HEK293 (cell line): ENCODE measurements around the gene EVL.

ENCODE experiments used
- CTCF ChIA-PET: fragments of 350-600 bp; formaldehyde crosslinking; extraction: SDS; loops from one replicate; lab custom pipeline; 2021; ENCODE audit warnings: antibody characterized with exemption; lab: Yijun Ruan, JAX
- POLR2A ChIA-PET: fragments of 300-600 bp; formaldehyde crosslinking; extraction: SDS; loops from one replicate; lab custom pipeline; 2020; ENCODE audit warnings: antibody characterized with exemption, inconsistent platforms; lab: Yijun Ruan, JAX
- H3K27ac ChIP-seq: fragments of 200-500 bp; sonication (Bioruptor generic); 2 replicates; pipeline ENCODE4 v1.5.1; 2014; ENCODE audit warnings: low read depth, low read length, control low read depth, inconsistent platforms; ENCODE audit errors: extremely low read depth
- H3K36me3 ChIP-seq, 2 experiments: fragments of 200-500 bp in 1 of 2; sonication (Bioruptor generic) in 1 of 2; 1 replicate in 1 of 2; 2 replicates in 1 of 2; pipeline ENCODE4 v1.5.1; 2014 to 2017; ENCODE audit warnings: inconsistent platforms in 2 of 2, low read length in 2 of 2; ENCODE audit not compliant: control insufficient read depth in 2 of 2, insufficient read depth in 1 of 2
- H3K4me1 ChIP-seq: fragments of 200-500 bp; sonication (Bioruptor generic); 2 replicates; pipeline ENCODE4 v1.5.1; 2014; ENCODE audit warnings: mild to moderate bottlenecking, low read length, inconsistent platforms; ENCODE audit not compliant: control insufficient read depth, insufficient read depth
- H3K4me3 ChIP-seq: 2 replicates; pipeline ENCODE4 v1.5.1; 2011; ENCODE audit warnings: low read depth, mild to moderate bottlenecking, control low read depth, low read length, moderate library complexity
- H3K9me3 ChIP-seq: fragments of 200-500 bp; sonication (Bioruptor generic); 2 replicates; pipeline ENCODE4 v1.5.1; 2014; ENCODE audit warnings: low read depth, low read length, inconsistent platforms; ENCODE audit not compliant: control insufficient read depth, insufficient read depth
- AEBP2 ChIP-seq: fragments of 450-650 bp; formaldehyde crosslinking; IDR thresholded peaks from 2 replicates; pipeline ENCODE4 v1.5.1; 2016; ENCODE audit warnings: missing biosample characterization, missing genetic modification characterization, borderline replicate concordance
- BCL11B ChIP-seq: fragments of 450-650 bp; formaldehyde crosslinking; IDR thresholded peaks from 2 replicates; pipeline ENCODE4 v1.5.1; 2016; ENCODE audit warnings: low read depth, missing biosample characterization, missing genetic modification characterization
- BCL6B ChIP-seq: fragments of 450-650 bp; formaldehyde crosslinking; IDR thresholded peaks from 2 replicates; pipeline ENCODE4 v1.5.1; 2017; ENCODE audit warnings: missing biosample characterization, missing genetic modification characterization
- KLF1 ChIP-seq: fragments of 450-650 bp; formaldehyde crosslinking; IDR thresholded peaks from 2 replicates; pipeline ENCODE4 v1.5.1; 2016; ENCODE audit warnings: missing biosample characterization, missing genetic modification characterization
- KLF16 ChIP-seq: fragments of 450-650 bp; formaldehyde crosslinking; IDR thresholded peaks from 2 replicates; pipeline ENCODE4 v1.5.1; 2017; ENCODE audit warnings: missing biosample characterization, missing genetic modification characterization
- OVOL3 ChIP-seq: fragments of 450-650 bp; formaldehyde crosslinking; IDR thresholded peaks from 2 replicates; pipeline ENCODE4 v1.5.1; 2016; ENCODE audit warnings: missing biosample characterization, missing genetic modification characterization
- PRDM1 ChIP-seq: fragments of 450-650 bp; formaldehyde crosslinking; IDR thresholded peaks from 2 replicates; pipeline ENCODE4; 2016; ENCODE audit warnings: missing biosample characterization, missing genetic modification characterization
- REPIN1 ChIP-seq: fragments of 450-650 bp; formaldehyde crosslinking; IDR thresholded peaks from 2 replicates; pipeline ENCODE4 v1.5.1; 2017; ENCODE audit warnings: missing biosample characterization, missing genetic modification characterization, low read depth
- SETDB1 ChIP-seq: IDR thresholded peaks from one replicate; pipeline ENCODE4 v1.6.1; 2017; ENCODE audit warnings: mild to moderate bottlenecking, low read length, moderate library complexity, mixed read lengths; ENCODE audit not compliant: insufficient read length
- YY1 ChIP-seq: fragments of 450-650 bp; formaldehyde crosslinking; IDR thresholded peaks from 2 replicates; pipeline ENCODE4 v1.5.1; 2018; ENCODE audit warnings: missing biosample characterization, missing genetic modification characterization
- ZIC2 ChIP-seq: fragments of 450-650 bp; formaldehyde crosslinking; IDR thresholded peaks from 2 replicates; pipeline ENCODE4 v1.5.1; 2016; ENCODE audit warnings: missing biosample characterization, missing genetic modification characterization
- ZNF174 ChIP-seq: fragments of 450-650 bp; formaldehyde crosslinking; IDR thresholded peaks from 2 replicates; pipeline ENCODE4 v1.5.0; 2017; ENCODE audit warnings: missing biosample characterization, mild to moderate bottlenecking, missing genetic modification characterization
- ZNF202 ChIP-seq: fragments of 450-650 bp; formaldehyde crosslinking; IDR thresholded peaks from 2 replicates; pipeline ENCODE4 v1.5.1; 2016; ENCODE audit warnings: missing biosample characterization, missing genetic modification characterization, borderline replicate concordance
- ZNF24 ChIP-seq: fragments of 450-650 bp; formaldehyde crosslinking; IDR thresholded peaks from 2 replicates; pipeline ENCODE4 v1.5.1; 2016; ENCODE audit warnings: missing biosample characterization, missing genetic modification characterization
- ZNF324 ChIP-seq: fragments of 450-650 bp; formaldehyde crosslinking; IDR thresholded peaks from 2 replicates; pipeline ENCODE4 v1.5.1; 2016; ENCODE audit warnings: missing biosample characterization, missing genetic modification characterization
- ZNF335 ChIP-seq: fragments of 450-650 bp; formaldehyde crosslinking; conservative IDR thresholded peaks from 2 replicates; pipeline ENCODE4 v1.5.1; 2016; ENCODE audit warnings: missing biosample characterization, missing genetic modification characterization
- ZNF48 ChIP-seq: fragments of 450-650 bp; formaldehyde crosslinking; IDR thresholded peaks from 2 replicates; pipeline ENCODE4 v1.5.1; 2016; ENCODE audit warnings: missing biosample characterization, missing genetic modification characterization
- ZNF610 ChIP-seq: fragments of 450-650 bp; formaldehyde crosslinking; IDR thresholded peaks from 2 replicates; pipeline ENCODE4 v1.5.1; 2016; ENCODE audit warnings: missing biosample characterization, missing genetic modification characterization, borderline replicate concordance
- ZNF626 ChIP-seq: fragments of 450-650 bp; sonication (Bioruptor Pico); formaldehyde crosslinking; IDR thresholded peaks from 2 replicates; pipeline ENCODE4 v1.5.1; 2018; ENCODE audit warnings: missing biosample characterization, missing genetic modification characterization, inconsistent platforms
- ZNF645 ChIP-seq: fragments of 450-650 bp; formaldehyde crosslinking; IDR thresholded peaks from 2 replicates; pipeline ENCODE4; 2016; ENCODE audit warnings: missing biosample characterization, missing genetic modification characterization
- ZNF658 ChIP-seq: fragments of 450-650 bp; formaldehyde crosslinking; IDR thresholded peaks from 2 replicates; pipeline ENCODE4; 2016; ENCODE audit warnings: missing biosample characterization, missing genetic modification characterization
- ZNF776 ChIP-seq: fragments of 450-650 bp; formaldehyde crosslinking; IDR thresholded peaks from 2 replicates; pipeline ENCODE4 v1.5.0; 2017; ENCODE audit warnings: missing biosample characterization, missing genetic modification characterization, borderline replicate concordance

EVL gene

GRCh38 chr14:100078997-100079725 is 13.9 kb downstream of the EVL start (continued):
- TF ChIP-seq ZNF645 (tag by site-specific recombination), result no peak

- no peak for TF ChIP-seq OVOL3 (tag by site-specific recombination)
- TF ChIP-seq ZNF24, result no peak
- TF ChIP-seq AEBP2 (tag by site-specific recombination), result no peak
- TF ChIP-seq PRDM1 (tag by site-specific recombination), result no peak
- no peak for TF ChIP-seq ZNF626
- no peak for TF ChIP-seq ZNF202
- TF ChIP-seq SETDB1, result no peak
- TF ChIP-seq ZNF48 (tag by site-specific recombination), result no peak
- no peak for TF ChIP-seq REPIN1 (tag by site-specific recombination)
- TF ChIP-seq ZNF658 (tag by site-specific recombination), result no peak
- no peak for TF ChIP-seq ZNF335
- TF ChIP-seq KLF16 (tag by site-specific recombination), result no peak
- no peak for TF ChIP-seq ZNF776 (tag by site-specific recombination)
- TF ChIP-seq YY1 (tag by site-specific recombination), result no peak
- TF ChIP-seq KLF1 (tag by site-specific recombination), result no peak
- TF ChIP-seq, all 188 proteins: peak for 0
- Histone ChIP-seq H3K4me1 (peaks cover 15% of the 10 kb centered on the region), H3K27ac (no peak overlapping the region), H3K36me3 (peaks cover 0 to 3% of the 10 kb centered on the region in 2 experiments; a peak in 1 of 3 replicates), H3K4me3 (no peak overlapping the region), H3K9me3 (no peaks in the 10 kb centered on the region)
- CTCF ChIA-PET, result interaction anchor here (0.6 to 3.0 kb wide), 5 partner anchors 19 to 96 kb away, joined by 3 to 20 read pairs (median 4); no protein-coding TSS in a partner anchor
- POLR2A ChIA-PET, result no interaction called here
These were observed 14.4 kb downstream of the EVL start for GRCh38 chr14:100079726-100080005.

GRCh38 chr14:100080206-100080605 is 15.0 kb downstream of the EVL start:
- Histone ChIP-seq H3K27ac (no peak overlapping the region), H3K4me1 (peaks cover 15% of the 10 kb centered on the region), H3K36me3 (peaks cover 0 to 5% of the 10 kb centered on the region in 2 experiments; a peak in 1 of 3 replicates), H3K9me3 (no peaks in the 10 kb centered on the region), H3K4me3 (no peak overlapping the region)
- ChIA-PET POLR2A (no interaction called here), CTCF (interaction anchor here (1.2 to 3.0 kb wide), 3 partner anchors 28 to 98 kb away, joined by 4 to 20 read pairs (median 5); no protein-coding TSS in a partner anchor)
- no peak for TF ChIP-seq BCL6B (tag by site-specific recombination)
- TF ChIP-seq ZIC2 (tag by site-specific recombination), result peak; percentile 64
- TF ChIP-seq ZNF610 (tag by site-specific recombination), result no peak
- no peak for TF ChIP-seq ZNF174 (tag by site-specific recombination)
- no peak for TF ChIP-seq ZNF324 (tag by site-specific recombination)
- TF ChIP-seq BCL11B (tag by site-specific recombination), result no peak
